HEK293 (cell line): ENCODE measurements around the gene MYRFL.

ENCODE experiments used
- CTCF ChIA-PET: fragments of 350-600 bp; formaldehyde crosslinking; extraction: SDS; loops from one replicate; lab custom pipeline; 2021; ENCODE audit warnings: antibody characterized with exemption; lab: Yijun Ruan, JAX
- POLR2A ChIA-PET: fragments of 300-600 bp; formaldehyde crosslinking; extraction: SDS; loops from one replicate; lab custom pipeline; 2020; ENCODE audit warnings: antibody characterized with exemption, inconsistent platforms; lab: Yijun Ruan, JAX
- H3K27ac ChIP-seq: fragments of 200-500 bp; sonication (Bioruptor generic); 2 replicates; pipeline ENCODE4 v1.5.1; 2014; ENCODE audit warnings: low read depth, low read length, control low read depth, inconsistent platforms; ENCODE audit errors: extremely low read depth
- H3K36me3 ChIP-seq, 2 experiments: fragments of 200-500 bp in 1 of 2; sonication (Bioruptor generic) in 1 of 2; 1 replicate in 1 of 2; 2 replicates in 1 of 2; pipeline ENCODE4 v1.5.1; 2014 to 2017; ENCODE audit warnings: inconsistent platforms in 2 of 2, low read length in 2 of 2; ENCODE audit not compliant: control insufficient read depth in 2 of 2, insufficient read depth in 1 of 2
- H3K4me1 ChIP-seq: fragments of 200-500 bp; sonication (Bioruptor generic); 2 replicates; pipeline ENCODE4 v1.5.1; 2014; ENCODE audit warnings: mild to moderate bottlenecking, low read length, inconsistent platforms; ENCODE audit not compliant: control insufficient read depth, insufficient read depth
- H3K4me3 ChIP-seq: 2 replicates; pipeline ENCODE4 v1.5.1; 2011; ENCODE audit warnings: low read depth, mild to moderate bottlenecking, control low read depth, low read length, moderate library complexity
- H3K9me3 ChIP-seq: fragments of 200-500 bp; sonication (Bioruptor generic); 2 replicates; pipeline ENCODE4 v1.5.1; 2014; ENCODE audit warnings: low read depth, low read length, inconsistent platforms; ENCODE audit not compliant: control insufficient read depth, insufficient read depth
- EGR2 ChIP-seq: fragments of 450-650 bp; formaldehyde crosslinking; IDR thresholded peaks from 2 replicates; pipeline ENCODE4 v1.5.1; 2016; ENCODE audit warnings: low read depth, missing biosample characterization, missing genetic modification characterization
- FEZF1 ChIP-seq: fragments of 450-650 bp; formaldehyde crosslinking; IDR thresholded peaks from 2 replicates; pipeline ENCODE4 v1.5.1; 2016; ENCODE audit warnings: missing biosample characterization, missing genetic modification characterization
- GLI2 ChIP-seq: fragments of 450-650 bp; formaldehyde crosslinking; IDR thresholded peaks from 2 replicates; pipeline ENCODE4; 2017; ENCODE audit warnings: missing biosample characterization, missing genetic modification characterization, low read depth, borderline replicate concordance
- GLI4 ChIP-seq: fragments of 450-650 bp; formaldehyde crosslinking; IDR thresholded peaks from 2 replicates; pipeline ENCODE4 v1.5.1; 2016; ENCODE audit warnings: missing biosample characterization, missing genetic modification characterization
- SP7 ChIP-seq: fragments of 450-650 bp; formaldehyde crosslinking; IDR thresholded peaks from 2 replicates; pipeline ENCODE4 v1.5.1; 2016; ENCODE audit warnings: missing biosample characterization, missing genetic modification characterization
- YY1 ChIP-seq: fragments of 450-650 bp; formaldehyde crosslinking; IDR thresholded peaks from 2 replicates; pipeline ENCODE4 v1.5.1; 2018; ENCODE audit warnings: missing biosample characterization, missing genetic modification characterization
- ZBTB7A ChIP-seq: fragments of 450-650 bp; formaldehyde crosslinking; IDR thresholded peaks from 2 replicates; pipeline ENCODE4 v1.5.1; 2016; ENCODE audit warnings: low read depth, missing biosample characterization, missing genetic modification characterization
- ZFP3 ChIP-seq: fragments of 450-650 bp; formaldehyde crosslinking; IDR thresholded peaks from 2 replicates; pipeline ENCODE4 v1.5.1; 2016; ENCODE audit warnings: low read depth, missing biosample characterization, missing genetic modification characterization
- ZFP37 ChIP-seq: fragments of 450-650 bp; formaldehyde crosslinking; IDR thresholded peaks from 2 replicates; pipeline ENCODE4 v1.5.1; 2016; ENCODE audit warnings: missing biosample characterization, missing genetic modification characterization
- ZIC2 ChIP-seq: fragments of 450-650 bp; formaldehyde crosslinking; IDR thresholded peaks from 2 replicates; pipeline ENCODE4 v1.5.1; 2016; ENCODE audit warnings: missing biosample characterization, missing genetic modification characterization
- ZNF747 ChIP-seq: fragments of 450-650 bp; formaldehyde crosslinking; IDR thresholded peaks from 2 replicates; pipeline ENCODE4 v1.5.1; 2016; ENCODE audit warnings: missing biosample characterization, missing genetic modification characterization
- TF ChIP-seq, protein P1 (sequence below): fragments of 450-650 bp; formaldehyde crosslinking; IDR thresholded peaks from 2 replicates; pipeline ENCODE4 v1.5.1; 2016; ENCODE audit warnings: missing biosample characterization, missing genetic modification characterization
- TF ChIP-seq, protein P2 (sequence below): fragments of 450-650 bp; formaldehyde crosslinking; IDR thresholded peaks from 2 replicates; pipeline ENCODE4 v1.5.1; 2016; ENCODE audit warnings: missing biosample characterization, missing genetic modification characterization
- TF ChIP-seq, protein P3 (sequence below): fragments of 450-650 bp; formaldehyde crosslinking; IDR thresholded peaks from 2 replicates; pipeline ENCODE4 v1.5.1; 2017; ENCODE audit warnings: missing biosample characterization, missing genetic modification characterization
- TF ChIP-seq, protein P4 (sequence below): fragments of 450-650 bp; formaldehyde crosslinking; IDR thresholded peaks from 2 replicates; pipeline ENCODE4 v1.5.1; 2016; ENCODE audit warnings: missing biosample characterization, missing genetic modification characterization
- TF ChIP-seq, protein P5 (sequence below): fragments of 450-650 bp; formaldehyde crosslinking; IDR thresholded peaks from 2 replicates; pipeline ENCODE4 v1.5.1; 2016; ENCODE audit warnings: missing biosample characterization, missing genetic modification characterization
- TF ChIP-seq, protein P6 (sequence below): fragments of 450-650 bp; formaldehyde crosslinking; IDR thresholded peaks from 2 replicates; pipeline ENCODE4 v1.5.1; 2016; ENCODE audit warnings: missing biosample characterization, missing genetic modification characterization, low read depth
- TF ChIP-seq, protein P7 (sequence below): fragments of 450-650 bp; formaldehyde crosslinking; IDR thresholded peaks from 2 replicates; pipeline ENCODE4; 2016; ENCODE audit warnings: missing biosample characterization, missing genetic modification characterization
- TF ChIP-seq, protein P8 (sequence below): fragments of 450-650 bp; formaldehyde crosslinking; conservative IDR thresholded peaks from 2 replicates; pipeline ENCODE4 v1.5.1; 2016; ENCODE audit warnings: low read depth, missing biosample characterization, missing genetic modification characterization

The MYRFL gene

DNA sequence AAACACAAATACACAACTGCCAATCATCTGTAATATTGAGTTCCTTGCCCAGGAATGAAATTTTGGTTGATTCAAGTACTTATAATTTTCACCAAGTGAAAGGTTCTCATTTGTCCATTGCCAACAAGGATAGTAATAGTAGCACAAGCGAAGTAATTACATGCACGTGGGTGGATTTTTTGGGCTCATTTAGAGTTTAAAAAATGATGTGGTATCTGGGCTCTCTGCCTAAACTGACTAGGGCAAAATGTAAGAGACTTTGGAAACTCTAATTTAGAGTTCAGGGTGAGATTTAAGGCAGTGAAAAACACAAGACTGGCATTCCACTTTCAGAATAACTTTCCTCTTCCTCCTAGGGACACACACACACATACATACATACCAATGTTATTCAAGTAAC, 111.7 kb downstream of the MYRFL start:
- POLR2A ChIA-PET, result no interaction called here
- Histone ChIP-seq H3K27ac (no peak overlapping the region), H3K9me3 (no peaks in the 10 kb centered on the region), H3K36me3 (no peaks in the 10 kb centered on the region), H3K4me1 (no peaks in the 10 kb centered on the region), H3K4me3 (no peak overlapping the region)
- CTCF ChIA-PET, result interaction anchor here (0.8 kb wide), 1 partner anchor 28 kb away, joined by 4 read pairs; no protein-coding TSS in a partner anchor
- TF ChIP-seq, protein P1, sequence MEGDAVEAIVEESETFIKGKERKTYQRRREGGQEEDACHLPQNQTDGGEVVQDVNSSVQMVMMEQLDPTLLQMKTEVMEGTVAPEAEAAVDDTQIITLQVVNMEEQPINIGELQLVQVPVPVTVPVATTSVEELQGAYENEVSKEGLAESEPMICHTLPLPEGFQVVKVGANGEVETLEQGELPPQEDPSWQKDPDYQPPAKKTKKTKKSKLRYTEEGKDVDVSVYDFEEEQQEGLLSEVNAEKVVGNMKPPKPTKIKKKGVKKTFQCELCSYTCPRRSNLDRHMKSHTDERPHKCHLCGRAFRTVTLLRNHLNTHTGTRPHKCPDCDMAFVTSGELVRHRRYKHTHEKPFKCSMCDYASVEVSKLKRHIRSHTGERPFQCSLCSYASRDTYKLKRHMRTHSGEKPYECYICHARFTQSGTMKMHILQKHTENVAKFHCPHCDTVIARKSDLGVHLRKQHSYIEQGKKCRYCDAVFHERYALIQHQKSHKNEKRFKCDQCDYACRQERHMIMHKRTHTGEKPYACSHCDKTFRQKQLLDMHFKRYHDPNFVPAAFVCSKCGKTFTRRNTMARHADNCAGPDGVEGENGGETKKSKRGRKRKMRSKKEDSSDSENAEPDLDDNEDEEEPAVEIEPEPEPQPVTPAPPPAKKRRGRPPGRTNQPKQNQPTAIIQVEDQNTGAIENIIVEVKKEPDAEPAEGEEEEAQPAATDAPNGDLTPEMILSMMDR (tag by site-specific recombination), result no peak
- no peak for TF ChIP-seq ZBTB7A (tag by site-specific recombination)

DNA sequence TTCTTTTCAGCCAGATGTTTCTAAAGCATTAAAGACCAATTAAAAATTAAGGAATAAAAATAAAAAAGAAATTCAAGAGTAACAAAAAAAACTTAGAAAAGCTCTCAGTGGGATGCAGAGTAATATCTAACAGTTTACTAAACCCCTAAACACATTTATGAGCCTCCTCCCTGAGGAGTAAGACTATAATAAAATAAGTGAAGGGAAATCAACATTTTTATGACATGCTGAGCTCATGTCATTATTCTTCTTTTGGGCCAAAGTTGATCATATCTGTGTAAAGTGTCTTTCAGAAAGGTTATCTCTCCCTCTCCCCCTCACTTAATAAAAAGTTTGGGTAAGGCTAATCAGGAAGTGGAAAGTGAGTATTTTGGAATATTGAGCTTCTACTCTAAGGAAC, 122.1 kb downstream of the MYRFL start:
- no peak overlapping the region for H3K27ac ChIP-seq
- no peak overlapping the region for H3K4me3 ChIP-seq
- H3K4me1 ChIP-seq, result peaks cover 6% of the 10 kb centered on the region; the same call in 1 of the 2 replicates
- ChIA-PET POLR2A (no interaction called here), CTCF (no interaction called here)
- no peaks in the 10 kb centered on the region for H3K9me3 ChIP-seq
- no peaks in the 10 kb centered on the region for H3K36me3 ChIP-seq
- TF ChIP-seq, protein P2, sequence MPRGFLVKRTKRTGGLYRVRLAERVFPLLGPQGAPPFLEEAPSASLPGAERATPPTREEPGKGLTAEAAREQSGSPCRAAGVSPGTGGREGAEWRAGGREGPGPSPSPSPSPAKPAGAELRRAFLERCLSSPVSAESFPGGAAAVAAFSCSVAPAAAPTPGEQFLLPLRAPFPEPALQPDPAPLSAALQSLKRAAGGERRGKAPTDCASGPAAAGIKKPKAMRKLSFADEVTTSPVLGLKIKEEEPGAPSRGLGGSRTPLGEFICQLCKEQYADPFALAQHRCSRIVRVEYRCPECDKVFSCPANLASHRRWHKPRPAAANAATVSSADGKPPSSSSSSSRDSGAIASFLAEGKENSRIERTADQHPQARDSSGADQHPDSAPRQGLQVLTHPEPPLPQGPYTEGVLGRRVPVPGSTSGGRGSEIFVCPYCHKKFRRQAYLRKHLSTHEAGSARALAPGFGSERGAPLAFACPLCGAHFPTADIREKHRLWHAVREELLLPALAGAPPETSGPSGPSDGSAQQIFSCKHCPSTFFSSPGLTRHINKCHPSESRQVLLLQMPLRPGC, result no peak
- TF ChIP-seq GLI4, result no peak
- TF ChIP-seq, protein P3, sequence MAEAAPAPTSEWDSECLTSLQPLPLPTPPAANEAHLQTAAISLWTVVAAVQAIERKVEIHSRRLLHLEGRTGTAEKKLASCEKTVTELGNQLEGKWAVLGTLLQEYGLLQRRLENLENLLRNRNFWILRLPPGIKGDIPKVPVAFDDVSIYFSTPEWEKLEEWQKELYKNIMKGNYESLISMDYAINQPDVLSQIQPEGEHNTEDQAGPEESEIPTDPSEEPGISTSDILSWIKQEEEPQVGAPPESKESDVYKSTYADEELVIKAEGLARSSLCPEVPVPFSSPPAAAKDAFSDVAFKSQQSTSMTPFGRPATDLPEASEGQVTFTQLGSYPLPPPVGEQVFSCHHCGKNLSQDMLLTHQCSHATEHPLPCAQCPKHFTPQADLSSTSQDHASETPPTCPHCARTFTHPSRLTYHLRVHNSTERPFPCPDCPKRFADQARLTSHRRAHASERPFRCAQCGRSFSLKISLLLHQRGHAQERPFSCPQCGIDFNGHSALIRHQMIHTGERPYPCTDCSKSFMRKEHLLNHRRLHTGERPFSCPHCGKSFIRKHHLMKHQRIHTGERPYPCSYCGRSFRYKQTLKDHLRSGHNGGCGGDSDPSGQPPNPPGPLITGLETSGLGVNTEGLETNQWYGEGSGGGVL (tag by site-specific recombination), result no peak
- TF ChIP-seq SP7 (tag by site-specific recombination), result no peak
- TF ChIP-seq ZFP3 (tag by site-specific recombination), result no peak
- no peak for TF ChIP-seq YY1 (tag by site-specific recombination)
- no peak for TF ChIP-seq GLI2 (tag by site-specific recombination)
- TF ChIP-seq, protein P4, sequence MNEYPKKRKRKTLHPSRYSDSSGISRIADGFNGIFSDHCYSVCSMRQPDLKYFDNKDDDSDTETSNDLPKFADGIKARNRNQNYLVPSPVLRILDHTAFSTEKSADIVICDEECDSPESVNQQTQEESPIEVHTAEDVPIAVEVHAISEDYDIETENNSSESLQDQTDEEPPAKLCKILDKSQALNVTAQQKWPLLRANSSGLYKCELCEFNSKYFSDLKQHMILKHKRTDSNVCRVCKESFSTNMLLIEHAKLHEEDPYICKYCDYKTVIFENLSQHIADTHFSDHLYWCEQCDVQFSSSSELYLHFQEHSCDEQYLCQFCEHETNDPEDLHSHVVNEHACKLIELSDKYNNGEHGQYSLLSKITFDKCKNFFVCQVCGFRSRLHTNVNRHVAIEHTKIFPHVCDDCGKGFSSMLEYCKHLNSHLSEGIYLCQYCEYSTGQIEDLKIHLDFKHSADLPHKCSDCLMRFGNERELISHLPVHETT (tag by site-specific recombination), result no peak
- no peak for TF ChIP-seq ZFP37 (tag by site-specific recombination)
- TF ChIP-seq, protein P5, sequence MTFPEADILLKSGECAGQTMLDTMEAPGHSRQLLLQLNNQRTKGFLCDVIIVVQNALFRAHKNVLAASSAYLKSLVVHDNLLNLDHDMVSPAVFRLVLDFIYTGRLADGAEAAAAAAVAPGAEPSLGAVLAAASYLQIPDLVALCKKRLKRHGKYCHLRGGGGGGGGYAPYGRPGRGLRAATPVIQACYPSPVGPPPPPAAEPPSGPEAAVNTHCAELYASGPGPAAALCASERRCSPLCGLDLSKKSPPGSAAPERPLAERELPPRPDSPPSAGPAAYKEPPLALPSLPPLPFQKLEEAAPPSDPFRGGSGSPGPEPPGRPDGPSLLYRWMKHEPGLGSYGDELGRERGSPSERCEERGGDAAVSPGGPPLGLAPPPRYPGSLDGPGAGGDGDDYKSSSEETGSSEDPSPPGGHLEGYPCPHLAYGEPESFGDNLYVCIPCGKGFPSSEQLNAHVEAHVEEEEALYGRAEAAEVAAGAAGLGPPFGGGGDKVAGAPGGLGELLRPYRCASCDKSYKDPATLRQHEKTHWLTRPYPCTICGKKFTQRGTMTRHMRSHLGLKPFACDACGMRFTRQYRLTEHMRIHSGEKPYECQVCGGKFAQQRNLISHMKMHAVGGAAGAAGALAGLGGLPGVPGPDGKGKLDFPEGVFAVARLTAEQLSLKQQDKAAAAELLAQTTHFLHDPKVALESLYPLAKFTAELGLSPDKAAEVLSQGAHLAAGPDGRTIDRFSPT, result 0 out of 2 replicates have a peak, but pooled peaks have one; percentile 37
- TF ChIP-seq, protein P6, sequence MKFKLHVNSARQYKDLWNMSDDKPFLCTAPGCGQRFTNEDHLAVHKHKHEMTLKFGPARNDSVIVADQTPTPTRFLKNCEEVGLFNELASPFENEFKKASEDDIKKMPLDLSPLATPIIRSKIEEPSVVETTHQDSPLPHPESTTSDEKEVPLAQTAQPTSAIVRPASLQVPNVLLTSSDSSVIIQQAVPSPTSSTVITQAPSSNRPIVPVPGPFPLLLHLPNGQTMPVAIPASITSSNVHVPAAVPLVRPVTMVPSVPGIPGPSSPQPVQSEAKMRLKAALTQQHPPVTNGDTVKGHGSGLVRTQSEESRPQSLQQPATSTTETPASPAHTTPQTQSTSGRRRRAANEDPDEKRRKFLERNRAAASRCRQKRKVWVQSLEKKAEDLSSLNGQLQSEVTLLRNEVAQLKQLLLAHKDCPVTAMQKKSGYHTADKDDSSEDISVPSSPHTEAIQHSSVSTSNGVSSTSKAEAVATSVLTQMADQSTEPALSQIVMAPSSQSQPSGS (tag by site-specific recombination), result no peak
- TF ChIP-seq EGR2 (tag by site-specific recombination), result no peak
- 0 out of 2 replicates have a peak, but pooled peaks have one; percentile 18 for TF ChIP-seq ZIC2
- TF ChIP-seq, protein P7, sequence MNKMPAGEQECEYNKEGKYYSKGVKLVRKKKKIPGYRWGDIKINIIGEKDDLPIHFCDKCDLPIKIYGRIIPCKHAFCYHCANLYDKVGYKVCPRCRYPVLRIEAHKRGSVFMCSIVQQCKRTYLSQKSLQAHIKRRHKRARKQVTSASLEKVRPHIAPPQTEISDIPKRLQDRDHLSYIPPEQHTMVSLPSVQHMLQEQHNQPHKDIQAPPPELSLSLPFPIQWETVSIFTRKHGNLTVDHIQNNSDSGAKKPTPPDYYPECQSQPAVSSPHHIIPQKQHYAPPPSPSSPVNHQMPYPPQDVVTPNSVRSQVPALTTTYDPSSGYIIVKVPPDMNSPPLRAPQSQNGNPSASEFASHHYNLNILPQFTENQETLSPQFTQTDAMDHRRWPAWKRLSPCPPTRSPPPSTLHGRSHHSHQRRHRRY (tag by site-specific recombination), result no peak
- no peak for TF ChIP-seq ZNF747 (tag by site-specific recombination)
- TF ChIP-seq, protein P8, sequence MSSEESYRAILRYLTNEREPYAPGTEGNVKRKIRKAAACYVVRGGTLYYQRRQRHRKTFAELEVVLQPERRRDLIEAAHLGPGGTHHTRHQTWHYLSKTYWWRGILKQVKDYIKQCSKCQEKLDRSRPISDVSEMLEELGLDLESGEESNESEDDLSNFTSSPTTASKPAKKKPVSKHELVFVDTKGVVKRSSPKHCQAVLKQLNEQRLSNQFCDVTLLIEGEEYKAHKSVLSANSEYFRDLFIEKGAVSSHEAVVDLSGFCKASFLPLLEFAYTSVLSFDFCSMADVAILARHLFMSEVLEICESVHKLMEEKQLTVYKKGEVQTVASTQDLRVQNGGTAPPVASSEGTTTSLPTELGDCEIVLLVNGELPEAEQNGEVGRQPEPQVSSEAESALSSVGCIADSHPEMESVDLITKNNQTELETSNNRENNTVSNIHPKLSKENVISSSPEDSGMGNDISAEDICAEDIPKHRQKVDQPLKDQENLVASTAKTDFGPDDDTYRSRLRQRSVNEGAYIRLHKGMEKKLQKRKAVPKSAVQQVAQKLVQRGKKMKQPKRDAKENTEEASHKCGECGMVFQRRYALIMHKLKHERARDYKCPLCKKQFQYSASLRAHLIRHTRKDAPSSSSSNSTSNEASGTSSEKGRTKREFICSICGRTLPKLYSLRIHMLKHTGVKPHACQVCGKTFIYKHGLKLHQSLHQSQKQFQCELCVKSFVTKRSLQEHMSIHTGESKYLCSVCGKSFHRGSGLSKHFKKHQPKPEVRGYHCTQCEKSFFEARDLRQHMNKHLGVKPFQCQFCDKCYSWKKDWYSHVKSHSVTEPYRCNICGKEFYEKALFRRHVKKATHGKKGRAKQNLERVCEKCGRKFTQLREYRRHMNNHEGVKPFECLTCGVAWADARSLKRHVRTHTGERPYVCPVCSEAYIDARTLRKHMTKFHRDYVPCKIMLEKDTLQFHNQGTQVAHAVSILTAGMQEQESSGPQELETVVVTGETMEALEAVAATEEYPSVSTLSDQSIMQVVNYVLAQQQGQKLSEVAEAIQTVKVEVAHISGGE (tag by site-specific recombination), result no peak
- peak; percentile 51; the same call in 1 of the 2 replicates for TF ChIP-seq FEZF1 (tag by site-specific recombination)
